DND-41 (cell line): ENCODE results near the gene HOXD12.

Experiments
- ATAC-seq: fragments of 200-7000 bp; cut with Tn5 transposase; 3 replicates; pipeline ENCODE4 v1.9.1; 2021; ENCODE audit warnings: low read depth; ENCODE audit not compliant: insufficient read depth
- DNase-seq: peaks from one replicate; pipeline ENCODE4 v3.0.0-alpha.2; 2020
- H2AFZ ChIP-seq: 2 replicates; pipeline ENCODE4 v1.6.0; 2012; ENCODE audit warnings: low read depth, low read length
- H3K27ac ChIP-seq: 2 replicates; pipeline ENCODE4 v1.5.1; 2012; ENCODE audit warnings: low read length, inconsistent platforms
- H3K27me3 ChIP-seq: fragments of 200-600 bp; sonication (generic); 2 replicates; pipeline ENCODE4 v1.6.0; 2012; ENCODE audit warnings: low read length, mild to moderate bottlenecking, inconsistent platforms; ENCODE audit not compliant: insufficient read depth, poor library complexity
- H3K36me3 ChIP-seq: 2 replicates; pipeline ENCODE4 v1.5.1; 2012; ENCODE audit warnings: low read length, inconsistent platforms; ENCODE audit not compliant: insufficient read depth
- H3K4me1 ChIP-seq: 2 replicates; pipeline ENCODE4 v1.5.1; 2012; ENCODE audit warnings: mild to moderate bottlenecking, low read length; ENCODE audit not compliant: insufficient read depth
- H3K4me2 ChIP-seq: 2 replicates; pipeline ENCODE4 v1.6.0; 2012; ENCODE audit warnings: mild to moderate bottlenecking, moderate library complexity, low read length, inconsistent platforms; ENCODE audit not compliant: insufficient read depth
- H3K4me3 ChIP-seq, 2 experiments: fragments of 200-600 bp in 1 of 2; shearing (Covaris generic) in 1 of 2; 2 replicates each; pipeline ENCODE4 v1.5.1; 2012 to 2016; ENCODE audit warnings: inconsistent platforms in 2 of 2, low read length in 2 of 2, mild to moderate bottlenecking in 2 of 2, low read depth in 1 of 2, moderate library complexity in 1 of 2
- H3K79me2 ChIP-seq: 2 replicates; pipeline ENCODE4 v1.6.0; 2012; ENCODE audit warnings: low read length, inconsistent platforms; ENCODE audit not compliant: insufficient read depth
- H3K9ac ChIP-seq: 2 replicates; pipeline ENCODE4 v1.6.0; 2012; ENCODE audit warnings: low read depth, mild to moderate bottlenecking, inconsistent platforms, low read length, moderate library complexity
- H3K9me3 ChIP-seq: 2 replicates; pipeline ENCODE4 v1.5.1; 2012; ENCODE audit warnings: low read length, moderate library complexity, mild to moderate bottlenecking, inconsistent platforms; ENCODE audit not compliant: insufficient read depth, severe bottlenecking
- H4K20me1 ChIP-seq: 2 replicates; pipeline ENCODE4 v1.6.0; 2012; ENCODE audit warnings: low read length; ENCODE audit not compliant: insufficient read depth
- CTCF ChIP-seq: IDR thresholded peaks from 2 replicates; pipeline ENCODE4 v1.5.1; 2012; ENCODE audit warnings: borderline replicate concordance, low read length, moderate library complexity, mild to moderate bottlenecking; ENCODE audit not compliant: poor library complexity, severe bottlenecking; ENCODE audit errors: extremely low read depth
- EZH2 ChIP-seq: IDR thresholded peaks from 3 replicates; pipeline ENCODE4 v1.6.1; 2012; ENCODE audit warnings: borderline replicate concordance, low read depth, mild to moderate bottlenecking, moderate library complexity, low read length, inconsistent platforms; ENCODE audit not compliant: severe bottlenecking

HOXD12 gene

GRCh38 chr2:176140513-176141317 lies 41.1 kb downstream of the HOXD12 start:
- DNase-seq (peak; percentile 83), ATAC-seq (peak; percentile 99)
- no peaks in the 10 kb centered on the region for H3K27me3 ChIP-seq
- H3K36me3 ChIP-seq, result no peaks in the 10 kb centered on the region
- H3K4me2 ChIP-seq, result peak overlapping the region; percentile 72
- no peaks in the 10 kb centered on the region for H3K79me2 ChIP-seq
- no peaks in the 10 kb centered on the region for H4K20me1 ChIP-seq
- H3K4me1 ChIP-seq, result peaks cover 12% of the 10 kb centered on the region
- H2AFZ ChIP-seq, result peak overlapping the region; percentile 79
- peak overlapping the region; percentile 32 for H3K9ac ChIP-seq
- H3K27ac ChIP-seq, result no peak overlapping the region; the same call in 1 of the 2 replicates
- H3K9me3 ChIP-seq, result no peaks in the 10 kb centered on the region
- TF ChIP-seq CTCF, result peak; percentile 97
- TF ChIP-seq EZH2, result no peak
- peak overlapping the region in 1 of 2 experiments; percentile 46; a peak in 2 of 4 replicates for H3K4me3 ChIP-seq

DNA sequence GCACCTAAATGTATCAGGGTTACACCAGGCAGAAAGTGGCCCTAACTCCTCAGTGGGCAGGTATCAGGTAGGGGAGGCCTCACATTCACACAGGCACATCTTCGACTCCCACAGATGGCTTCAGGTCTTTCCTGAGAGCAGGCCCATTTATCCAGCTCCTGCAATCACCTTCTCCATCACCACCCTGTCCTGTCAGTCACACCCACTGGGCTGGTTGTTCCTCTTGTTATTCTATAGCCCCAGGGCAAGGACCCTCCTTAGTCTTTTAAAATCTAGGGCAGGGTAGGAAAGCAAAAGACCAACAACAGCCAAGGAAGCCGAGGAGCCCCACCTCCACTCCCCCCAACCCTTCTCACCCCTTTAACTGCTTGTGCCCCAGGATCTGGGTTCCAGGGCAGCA lies 42.7 kb downstream of the HOXD12 start:
- H3K27me3 ChIP-seq, result no peaks in the 10 kb centered on the region
- H3K4me3 ChIP-seq, result no peak overlapping the region
- peaks cover 12% of the 10 kb centered on the region for H3K4me1 ChIP-seq
- TF ChIP-seq EZH2 (no peak), CTCF (no peak)
- H2AFZ ChIP-seq, result no peak overlapping the region
- H3K36me3 ChIP-seq, result no peaks in the 10 kb centered on the region
- H3K9ac ChIP-seq, result no peak overlapping the region
- H3K79me2 ChIP-seq, result no peaks in the 10 kb centered on the region
- no peak overlapping the region for H3K27ac ChIP-seq
- DNase-seq, result no peak
- no peak overlapping the region for H3K4me2 ChIP-seq
- H3K9me3 ChIP-seq, result no peaks in the 10 kb centered on the region
- ATAC-seq, result no peak
- no peaks in the 10 kb centered on the region for H4K20me1 ChIP-seq

GRCh38 chr2:176145085-176145969 lies 45.7 kb downstream of the HOXD12 start:
- Histone ChIP-seq H3K9me3 (no peaks in the 10 kb centered on the region), H3K4me1 (peaks cover 8% of the 10 kb centered on the region), H2AFZ (no peak overlapping the region), H4K20me1 (no peaks in the 10 kb centered on the region), H3K9ac (no peak overlapping the region), H3K36me3 (no peaks in the 10 kb centered on the region), H3K4me3 (no peak overlapping the region), H3K4me2 (no peak overlapping the region), H3K79me2 (no peaks in the 10 kb centered on the region), H3K27ac (no peak overlapping the region), H3K27me3 (no peaks in the 10 kb centered on the region)
- DNase-seq, result no peak
- no peak for TF ChIP-seq EZH2
- TF ChIP-seq CTCF, result no peak
- no peak for ATAC-seq
